Measurements from ENCODE around the gene SNTG2. TPM values are rescaled to one million over a fixed set of nuclear protein-coding genes. Genes with fewer than 3 reads are reported as not detected.

Gene SNTG2
- total RNA-seq, 2 donors from 2014 or later: 4.1 to 11.9 TPM

DNA sequence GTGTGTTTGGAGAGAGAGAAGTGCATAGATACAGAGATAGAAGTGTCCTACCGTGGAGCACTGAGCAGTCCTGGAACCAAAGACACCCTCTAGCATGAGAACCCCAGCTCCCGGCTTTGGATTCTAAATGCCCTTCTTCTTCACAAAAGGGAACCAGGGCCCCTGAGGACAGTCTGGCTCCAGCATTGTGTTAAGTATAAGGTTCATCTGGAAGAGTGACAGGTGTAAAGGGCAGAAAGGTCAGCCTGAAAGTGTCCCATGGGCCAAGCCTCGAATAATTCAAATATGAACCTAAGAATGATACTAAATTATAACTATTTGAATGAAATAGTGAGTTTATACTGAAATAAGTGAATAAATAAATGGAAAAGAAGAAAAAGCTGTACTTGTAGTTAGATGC lies 109.7 kb downstream of the SNTG2 start:
- Mint-ChIP-seq H3K27me3 (ENCODE audit: insufficient read depth) (no peaks in the 10 kb centered on the region), H3K4me3 (no peak overlapping the region), H3K9me3 (no peaks in the 10 kb centered on the region), H3K4me1 (no peaks in the 10 kb centered on the region), H3K36me3 (ENCODE audit: low read depth) (no peaks in the 10 kb centered on the region), H3K27ac (no peak overlapping the region)
- H3K27me3 ChIP-seq (ENCODE audit: control insufficient read depth, insufficient read depth, low read length, poor library complexity, severe bottlenecking): no peaks in the 10 kb centered on the region
- no peak overlapping the region for H3K27ac ChIP-seq (ENCODE audit: low read depth, low read length)
- H3K36me3 ChIP-seq (ENCODE audit: control insufficient read depth, insufficient read depth, low read length): no peaks in the 10 kb centered on the region
- no peaks in the 10 kb centered on the region for H3K4me1 ChIP-seq (ENCODE audit: control insufficient read depth, insufficient read depth, low read length)
- DNase-seq: no peak
- 75% methylated on average over 2 of the region's 3 CpGs; no CpG with 5 or more reads in 1 of the 2 experiments for WGBS, 2 experiments (ENCODE audit: insufficient coverage in 1 of 2, insufficient read length in 1 of 2)
- H3K4me3 ChIP-seq (ENCODE audit: low read length): no peak overlapping the region
- no peaks in the 10 kb centered on the region for H3K9me3 ChIP-seq (ENCODE audit: control insufficient read depth, low read length)
- H3K9ac ChIP-seq (ENCODE audit: extremely low read depth, low read length, poor library complexity, severe bottlenecking): no peak overlapping the region
- TF ChIP-seq, protein P1, sequence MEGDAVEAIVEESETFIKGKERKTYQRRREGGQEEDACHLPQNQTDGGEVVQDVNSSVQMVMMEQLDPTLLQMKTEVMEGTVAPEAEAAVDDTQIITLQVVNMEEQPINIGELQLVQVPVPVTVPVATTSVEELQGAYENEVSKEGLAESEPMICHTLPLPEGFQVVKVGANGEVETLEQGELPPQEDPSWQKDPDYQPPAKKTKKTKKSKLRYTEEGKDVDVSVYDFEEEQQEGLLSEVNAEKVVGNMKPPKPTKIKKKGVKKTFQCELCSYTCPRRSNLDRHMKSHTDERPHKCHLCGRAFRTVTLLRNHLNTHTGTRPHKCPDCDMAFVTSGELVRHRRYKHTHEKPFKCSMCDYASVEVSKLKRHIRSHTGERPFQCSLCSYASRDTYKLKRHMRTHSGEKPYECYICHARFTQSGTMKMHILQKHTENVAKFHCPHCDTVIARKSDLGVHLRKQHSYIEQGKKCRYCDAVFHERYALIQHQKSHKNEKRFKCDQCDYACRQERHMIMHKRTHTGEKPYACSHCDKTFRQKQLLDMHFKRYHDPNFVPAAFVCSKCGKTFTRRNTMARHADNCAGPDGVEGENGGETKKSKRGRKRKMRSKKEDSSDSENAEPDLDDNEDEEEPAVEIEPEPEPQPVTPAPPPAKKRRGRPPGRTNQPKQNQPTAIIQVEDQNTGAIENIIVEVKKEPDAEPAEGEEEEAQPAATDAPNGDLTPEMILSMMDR (conservative IDR thresholded peaks at IDR 0.05): no peak

DNA sequence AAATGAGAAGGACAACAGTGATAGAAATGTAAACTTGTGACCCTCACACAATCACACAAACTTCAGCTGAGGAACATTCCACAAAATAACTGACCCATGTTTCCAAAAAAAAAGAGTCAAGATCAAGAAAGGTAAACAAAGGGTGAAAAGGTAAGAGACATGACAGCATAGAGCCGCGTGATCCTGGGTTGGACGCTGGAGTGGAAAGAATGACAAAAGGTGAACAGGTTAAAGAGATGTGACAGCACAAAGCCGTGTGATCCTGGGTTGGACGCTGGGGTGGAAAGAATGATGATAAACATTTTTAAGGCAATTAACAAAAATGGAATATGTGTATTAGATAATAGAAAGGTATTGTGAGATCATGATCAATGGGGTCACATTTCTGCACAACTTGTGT lies 110.3 kb downstream of the SNTG2 start:
- Mint-ChIP-seq H3K27me3 (ENCODE audit: insufficient read depth) (no peaks in the 10 kb centered on the region), H3K4me1 (no peaks in the 10 kb centered on the region), H3K9me3 (no peaks in the 10 kb centered on the region), H3K27ac (no peak overlapping the region), H3K36me3 (ENCODE audit: low read depth) (no peaks in the 10 kb centered on the region), H3K4me3 (no peak overlapping the region)
- TF ChIP-seq, protein P1 (conservative IDR thresholded peaks at IDR 0.05): no peak
- no peak for DNase-seq
- no peak overlapping the region for H3K9ac ChIP-seq (ENCODE audit: extremely low read depth, low read length, poor library complexity, severe bottlenecking)
- no peaks in the 10 kb centered on the region for H3K36me3 ChIP-seq (ENCODE audit: control insufficient read depth, insufficient read depth, low read length)
- H3K27ac ChIP-seq (ENCODE audit: low read depth, low read length): no peak overlapping the region
- 89 to 92% methylated on average over 5 of the region's 5 CpGs for WGBS, 2 experiments (ENCODE audit: insufficient coverage in 1 of 2, insufficient read length in 1 of 2)
- H3K9me3 ChIP-seq (ENCODE audit: control insufficient read depth, low read length): no peaks in the 10 kb centered on the region
- no peaks in the 10 kb centered on the region for H3K4me1 ChIP-seq (ENCODE audit: control insufficient read depth, insufficient read depth, low read length)
- H3K4me3 ChIP-seq (ENCODE audit: low read length): no peak overlapping the region
- no peaks in the 10 kb centered on the region for H3K27me3 ChIP-seq (ENCODE audit: control insufficient read depth, insufficient read depth, low read length, poor library complexity, severe bottlenecking)

DNA sequence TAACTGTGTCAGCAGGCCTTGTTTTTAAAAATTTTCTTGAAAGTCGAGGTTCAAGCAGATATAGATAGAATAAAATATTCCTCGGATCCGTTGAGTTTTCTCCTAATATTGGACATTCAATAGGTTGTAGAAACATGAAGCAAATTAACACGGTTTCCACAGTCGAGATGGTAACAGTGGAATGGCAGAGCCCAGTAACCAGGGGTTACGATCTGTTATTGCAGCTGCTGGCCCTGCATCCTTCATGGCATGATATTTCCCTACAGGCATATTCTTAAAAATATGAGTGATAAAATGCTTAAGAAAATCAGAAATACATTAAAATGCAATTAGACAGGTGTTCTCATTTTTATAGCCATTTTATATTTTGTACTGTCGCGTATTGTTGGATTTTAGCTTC lies 117.6 kb downstream of the SNTG2 start:
- no peaks in the 10 kb centered on the region for H3K27me3 ChIP-seq (ENCODE audit: control insufficient read depth, insufficient read depth, low read length, poor library complexity, severe bottlenecking)
- no peaks in the 10 kb centered on the region for H3K4me1 ChIP-seq (ENCODE audit: control insufficient read depth, insufficient read depth, low read length)
- WGBS, 2 experiments (ENCODE audit: insufficient coverage in 1 of 2, insufficient read length in 1 of 2): 86 to 93% methylated on average over 4 to 8 of the region's 8 CpGs
- Mint-ChIP-seq H3K27ac (no peak overlapping the region), H3K27me3 (ENCODE audit: insufficient read depth) (no peaks in the 10 kb centered on the region), H3K4me1 (no peaks in the 10 kb centered on the region), H3K4me3 (no peak overlapping the region), H3K9me3 (peaks cover 6% of the 10 kb centered on the region), H3K36me3 (ENCODE audit: low read depth) (no peaks in the 10 kb centered on the region)
- no peak overlapping the region for H3K9ac ChIP-seq (ENCODE audit: extremely low read depth, low read length, poor library complexity, severe bottlenecking)
- no peaks in the 10 kb centered on the region for H3K9me3 ChIP-seq (ENCODE audit: control insufficient read depth, low read length)
- no peak overlapping the region for H3K4me3 ChIP-seq (ENCODE audit: low read length)
- no peak overlapping the region for H3K27ac ChIP-seq (ENCODE audit: low read depth, low read length)
- TF ChIP-seq, protein P1 (conservative IDR thresholded peaks at IDR 0.05): no peak
- H3K36me3 ChIP-seq (ENCODE audit: control insufficient read depth, insufficient read depth, low read length): no peaks in the 10 kb centered on the region
- no peak for DNase-seq

Measured in endodermal cell (in vitro differentiated cells).